Ovary (tissue), 9 donors: Measurements from ENCODE around the gene PPT1. TPM values are rescaled to one million over a fixed set of nuclear protein-coding genes. Genes with fewer than 3 reads are reported as not detected.
"Not testable (repeated sequence)": the region's sequence is repeated elsewhere in the genome, so short reads cannot be mapped to it uniquely, and the experiment has no call there.

Experiments used
- DNase-seq, 5 donors: peaks; one replicate each; pipeline ENCODE4 v3.0.0-alpha.2; 2019 to 2020
- H3K27ac ChIP-seq, 2 donors: fragments of 200-600 bp; one replicate each; pipeline versions ENCODE4 v1.5.1 to v1.8.0; 2019 to 2022
- H3K27me3 ChIP-seq: fragments of 200-600 bp; one replicate; pipeline ENCODE4 v1.8.0; 2022
- H3K36me3 ChIP-seq: fragments of 200-600 bp; sonication (generic); one replicate; pipeline ENCODE4 v1.5.1; 2019
- H3K4me1 ChIP-seq: one replicate; pipeline ENCODE4 v1.8.1; 2013; ENCODE audit warnings: mild to moderate bottlenecking, moderate library complexity; ENCODE audit not compliant: insufficient read depth
- H3K4me3 ChIP-seq: fragments of 200-600 bp; sonication (generic); one replicate; pipeline ENCODE4 v1.5.1; 2017
- H3K9me3 ChIP-seq, 2 donors: fragments of 200-600 bp in 1 of 2; sonication (generic) in 1 of 2; one replicate each; pipeline versions ENCODE4 v1.5.1 to v1.8.1; 2013 to 2019; ENCODE audit warnings: mild to moderate bottlenecking in 1 of 2, moderate library complexity in 1 of 2
- CTCF ChIP-seq, 3 donors: fragments of 450-650 bp in 2 of 3; fragments of 200-600 bp in 1 of 3; IDR thresholded peaks; one replicate each; pipeline versions ENCODE4 v1.5.1 to v1.8.0; 2016 to 2022; ENCODE audit warnings: antibody characterized with exemption in 3 of 3, mild to moderate bottlenecking in 1 of 3
- EP300 ChIP-seq: sonication (generic); formaldehyde crosslinking; IDR thresholded peaks from one replicate; pipeline ENCODE4 v1.6.1; 2017; ENCODE audit warnings: antibody characterized with exemption
- POLR2A ChIP-seq: fragments of 450-650 bp; IDR thresholded peaks from one replicate; pipeline ENCODE4 v1.6.1; 2017; ENCODE audit warnings: antibody characterized with exemption, mild to moderate bottlenecking, moderate library complexity
- WGBS, 3 donors: extraction: QIAGEN DNeasy Blood & Tissue Kit in 1 of 3; methylation state at CpG; one replicate each; pipeline versions ENCODE4 v1.1.5 to v1.1.7; 2013 to 2017; 5-methylcytosine and 5-hydroxymethylcytosine counted together
- intact Hi-C, 4 donors: fragments of 100-400 bp; cut with DNase I; formaldehyde crosslinking; loops; one replicate each; pipeline versions ENCODE4 v1.11.0 to v1.15.1; 2022 to 2023
- polyA plus RNA-seq, 2 donors: library from polyadenylated mRNA; stranded (reverse); fragments of 200-250 nt in 1 of 2; fragments of 350-450 nt in 1 of 2; fragmentation: Illumina TruSeq in 1 of 2; extraction: RNeasy Lipid Tissue Mini Kit (QIAGEN cat#74804) in 1 of 2; gene quantifications; one replicate each; pipeline ENCODE4 v1.2.3, GENCODE V29; 2013 to 2014
- total RNA-seq, 7 donors: library from RNA; depleted of rRNA in 2 of 7; stranded (reverse); fragments of >200 nt in 2 of 7; fragmentation: NEBNext Ultra II Directional in 3 of 7; extraction: Animal tissue kit (Norgen Biotek cat#: 25700) in 3 of 7; gene quantifications; one replicate each; pipeline versions ENCODE4 v1.1.0 to v1.2.4, GENCODE V29; 2016 to 2023
- donor health status: DM: no; HTN: no; CAD: no; lungs with moderate emphysema.
- donor health status: DM: no; HTN: no; CAD: no.
- donor health status: Bipolar disorder and iron deficiency.
- donor health status: DM: yes; HTN: yes; CAD: no.
- donor health status: DM: no; HTN: no; CAD: no.
- donor health status: DM: yes; HTN: yes; CAD: no.

PPT1 gene
- total and polyA plus RNA-seq, 9 donors = 38.0 to 247 (median 71.0) TPM

GRCh38 chr1:40039245-40039756 is 57.8 kb downstream of the PPT1 start:
- H3K4me1 ChIP-seq = peaks cover 2% of the 10 kb centered on the region
- TF ChIP-seq POLR2A (no peak), CTCF (IDR thresholded peaks at IDR 0.05) (no peak), EP300 (no peak)
- no peak for DNase-seq
- no peaks in the 10 kb centered on the region for H3K36me3 ChIP-seq
- H3K27ac ChIP-seq = peak overlapping the region; percentile 57 to 89
- peak overlapping the region; percentile 99 for H3K4me3 ChIP-seq
- intact Hi-C loops = no loop called here
- no peaks in the 10 kb centered on the region for H3K27me3 ChIP-seq
- H3K9me3 ChIP-seq = no peaks in the 10 kb centered on the region
- WGBS, 3 donors = 1 to 2% (median 2%) methylated on average over 10 of the region's 10 CpGs

- peak overlapping the region; percentile 8 to 89 for H3K27ac ChIP-seq
- 63 to 80% (median 77%) methylated on average over 3 of the region's 3 CpGs for WGBS, 3 donors
- H3K9me3 ChIP-seq = no peaks in the 10 kb centered on the region
- H3K36me3 ChIP-seq = no peaks in the 10 kb centered on the region
- H3K27me3 ChIP-seq = no peaks in the 10 kb centered on the region
- intact Hi-C loops = no loop called here
- DNase-seq = no peak
- no peak overlapping the region for H3K4me3 ChIP-seq
- no peak for TF ChIP-seq CTCF (IDR thresholded peaks at IDR 0.05)
- no peak for TF ChIP-seq EP300
- no peak for TF ChIP-seq POLR2A
- H3K4me1 ChIP-seq = peaks cover 2% of the 10 kb centered on the region
These were observed 58.4 kb downstream of the PPT1 start for GRCh38 chr1:40038697-40039096.

- DNase-seq, H3K9me3 ChIP-seq, H3K4me1 ChIP-seq, intact Hi-C loops, H3K36me3 ChIP-seq, H3K4me3 ChIP-seq, H3K27me3 ChIP-seq, H3K27ac ChIP-seq: not testable (repeated sequence)
- WGBS, 3 donors = 85 to 98% (median 94%) methylated on average over 8 of the region's 8 CpGs
These were observed 59.8 kb downstream of the PPT1 start for GRCh38 chr1:40037254-40037653.

GRCh38 chr1:40036574-40036973 is 60.5 kb downstream of the PPT1 start:
- 15 to 18% (median 15%) methylated on average over 4 of the region's 4 CpGs for WGBS, 3 donors
- no peaks in the 10 kb centered on the region for H3K4me1 ChIP-seq

More at GRCh38 chr1:40036574-40036973, 60.5 kb downstream of the PPT1 start:
- DNase-seq = peak; percentile 44 to 77 (median 56)
- no peak overlapping the region for H3K4me3 ChIP-seq
- H3K9me3 ChIP-seq = no peaks in the 10 kb centered on the region
- no peaks in the 10 kb centered on the region for H3K27me3 ChIP-seq
- TF ChIP-seq EP300 (no peak), POLR2A (no peak), CTCF (IDR thresholded peaks at IDR 0.05) (no peak)
- intact Hi-C loops = no loop called here
- H3K36me3 ChIP-seq = no peaks in the 10 kb centered on the region
- no peak overlapping the region for H3K27ac ChIP-seq
